NT2/D1 (cell line): ENCODE data around the gene PINK1.

Experiments used
- SUZ12 ChIP-seq: IDR thresholded peaks from 2 replicates; pipeline ENCODE4 v1.6.1; 2011; ENCODE audit not compliant: insufficient read length, insufficient read depth; ENCODE audit errors: extremely low read depth
- YY1 ChIP-seq: IDR thresholded peaks from 2 replicates; pipeline ENCODE4 v1.6.1; 2011; ENCODE audit not compliant: insufficient read length, insufficient read depth
- ZNF274 ChIP-seq: IDR thresholded peaks from 2 replicates; pipeline ENCODE4 v1.6.1; 2011; ENCODE audit warnings: mild to moderate bottlenecking, low read depth, low read length

- TF ChIP-seq YY1 = no peak
- no peak for TF ChIP-seq ZNF274
- no peak for TF ChIP-seq SUZ12
These were observed 16.3 kb upstream of the PINK1 start for GRCh38 chr1:20616847-20617487.
